ENCODE measurements around the gene C12orf42.

C12orf42 gene

DNA sequence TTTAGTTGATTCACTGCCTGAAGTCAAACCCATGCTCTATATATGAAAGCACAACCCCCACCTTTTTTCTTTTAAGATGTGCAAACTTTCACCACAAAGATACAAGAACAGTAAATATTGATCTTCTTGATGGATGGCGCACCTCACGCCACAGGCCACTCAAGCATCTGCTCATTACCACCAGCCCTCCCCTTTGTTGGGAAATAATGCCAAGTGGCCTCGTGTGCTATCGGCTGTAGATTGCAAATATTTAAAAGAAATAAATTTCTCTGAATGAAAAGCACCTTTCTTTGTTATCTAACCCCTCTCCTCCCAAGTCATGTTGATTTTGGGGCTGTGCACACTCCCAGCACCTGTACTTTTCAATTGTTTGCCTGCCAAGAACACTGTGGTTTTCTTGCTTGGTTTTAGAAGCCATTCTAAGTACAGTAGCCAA lies 122.7 kb downstream of the C12orf42 start:
- no peak for DNase-seq (ENCODE audit: low spot score)
- TF ChIP-seq, protein P1, sequence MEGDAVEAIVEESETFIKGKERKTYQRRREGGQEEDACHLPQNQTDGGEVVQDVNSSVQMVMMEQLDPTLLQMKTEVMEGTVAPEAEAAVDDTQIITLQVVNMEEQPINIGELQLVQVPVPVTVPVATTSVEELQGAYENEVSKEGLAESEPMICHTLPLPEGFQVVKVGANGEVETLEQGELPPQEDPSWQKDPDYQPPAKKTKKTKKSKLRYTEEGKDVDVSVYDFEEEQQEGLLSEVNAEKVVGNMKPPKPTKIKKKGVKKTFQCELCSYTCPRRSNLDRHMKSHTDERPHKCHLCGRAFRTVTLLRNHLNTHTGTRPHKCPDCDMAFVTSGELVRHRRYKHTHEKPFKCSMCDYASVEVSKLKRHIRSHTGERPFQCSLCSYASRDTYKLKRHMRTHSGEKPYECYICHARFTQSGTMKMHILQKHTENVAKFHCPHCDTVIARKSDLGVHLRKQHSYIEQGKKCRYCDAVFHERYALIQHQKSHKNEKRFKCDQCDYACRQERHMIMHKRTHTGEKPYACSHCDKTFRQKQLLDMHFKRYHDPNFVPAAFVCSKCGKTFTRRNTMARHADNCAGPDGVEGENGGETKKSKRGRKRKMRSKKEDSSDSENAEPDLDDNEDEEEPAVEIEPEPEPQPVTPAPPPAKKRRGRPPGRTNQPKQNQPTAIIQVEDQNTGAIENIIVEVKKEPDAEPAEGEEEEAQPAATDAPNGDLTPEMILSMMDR (IDR thresholded peaks at IDR 0.05; ENCODE audit: extremely low read depth, missing control alignments): no peak

DNA sequence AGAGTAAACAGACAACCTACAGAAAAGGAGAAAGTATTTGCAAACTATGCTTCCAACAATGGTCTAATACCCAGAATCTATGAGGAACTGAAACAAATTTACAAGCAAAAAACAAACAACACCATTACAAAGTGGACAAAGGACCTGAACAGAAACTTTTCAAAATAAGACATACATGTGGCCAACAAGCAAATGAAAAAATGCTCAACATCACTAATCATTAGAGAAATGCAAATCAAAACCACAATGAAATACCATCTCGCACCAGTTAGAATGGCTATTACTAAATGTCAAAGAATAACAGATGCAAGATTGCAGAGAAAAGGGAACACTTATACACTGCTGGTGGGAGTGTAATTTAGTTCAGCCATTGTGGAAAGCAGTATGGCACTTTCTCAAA lies 125.8 kb downstream of the C12orf42 start:
- TF ChIP-seq, protein P1 (IDR thresholded peaks at IDR 0.05; ENCODE audit: extremely low read depth, missing control alignments): no peak
- no peak for DNase-seq (ENCODE audit: low spot score)

DNA sequence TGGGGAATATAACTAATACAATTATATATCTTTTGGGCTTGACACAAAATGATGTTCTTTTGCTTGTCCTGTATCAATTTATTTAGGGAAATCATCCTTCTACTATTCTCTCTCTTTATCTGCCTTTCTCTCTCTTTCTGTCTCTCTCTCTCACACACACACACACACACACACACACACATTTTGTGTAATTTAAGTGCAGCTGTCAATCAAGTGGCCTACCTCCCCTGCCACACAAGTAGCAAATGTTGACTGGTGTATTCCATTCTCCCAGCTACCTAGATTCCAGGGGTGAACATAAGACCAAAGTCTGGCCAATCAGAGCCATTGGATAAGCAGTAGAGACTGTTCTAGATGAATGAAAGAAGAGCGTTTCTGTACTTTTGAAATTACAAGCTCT lies 127.6 kb downstream of the C12orf42 start:
- no peak for DNase-seq (ENCODE audit: low spot score)
- TF ChIP-seq, protein P1 (IDR thresholded peaks at IDR 0.05; ENCODE audit: extremely low read depth, missing control alignments): no peak

DNA sequence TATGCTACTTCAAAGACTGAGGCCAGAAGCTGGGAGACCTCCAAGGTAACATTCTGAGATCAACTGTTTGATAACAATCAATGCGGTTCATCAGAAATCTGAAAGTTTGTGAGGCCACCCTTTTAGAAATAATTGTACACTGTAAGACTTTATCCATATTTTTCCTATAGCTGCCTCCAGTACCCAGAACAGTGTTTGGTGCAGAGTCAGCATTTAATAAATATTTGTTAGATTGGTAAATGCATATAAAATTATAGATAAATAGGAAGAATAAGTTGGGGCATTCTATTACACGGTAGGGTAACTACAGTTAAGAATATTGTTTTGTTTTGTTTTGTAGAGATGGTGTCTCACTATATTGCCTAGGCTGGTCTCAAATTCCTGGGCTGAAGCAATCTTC lies 141.4 kb downstream of the C12orf42 start:
- TF ChIP-seq, protein P1 (IDR thresholded peaks at IDR 0.05; ENCODE audit: extremely low read depth, missing control alignments): no peak
- no peak for DNase-seq (ENCODE audit: low spot score)

DNA sequence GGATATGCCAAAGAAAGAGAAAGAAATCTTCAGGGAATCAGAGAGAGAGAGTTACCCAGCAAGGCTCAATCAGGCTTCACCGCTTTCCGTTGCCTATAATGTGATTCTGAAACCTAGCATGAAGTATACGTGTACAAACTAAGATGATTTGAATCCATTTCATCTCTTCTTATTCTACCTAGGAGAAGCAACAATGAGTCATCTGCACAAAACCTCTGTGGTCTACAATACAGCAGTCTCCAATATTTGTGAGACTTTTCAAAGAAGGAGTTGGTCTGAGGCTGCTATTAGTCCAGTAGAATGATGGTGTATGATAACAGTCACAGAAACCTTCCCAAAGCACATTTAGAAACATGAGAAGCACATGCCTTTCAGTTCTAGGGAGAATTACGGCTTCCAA lies 141.9 kb downstream of the C12orf42 start:
- TF ChIP-seq, protein P1 (IDR thresholded peaks at IDR 0.05; ENCODE audit: extremely low read depth, missing control alignments): no peak
- no peak for DNase-seq (ENCODE audit: low spot score)

DNA sequence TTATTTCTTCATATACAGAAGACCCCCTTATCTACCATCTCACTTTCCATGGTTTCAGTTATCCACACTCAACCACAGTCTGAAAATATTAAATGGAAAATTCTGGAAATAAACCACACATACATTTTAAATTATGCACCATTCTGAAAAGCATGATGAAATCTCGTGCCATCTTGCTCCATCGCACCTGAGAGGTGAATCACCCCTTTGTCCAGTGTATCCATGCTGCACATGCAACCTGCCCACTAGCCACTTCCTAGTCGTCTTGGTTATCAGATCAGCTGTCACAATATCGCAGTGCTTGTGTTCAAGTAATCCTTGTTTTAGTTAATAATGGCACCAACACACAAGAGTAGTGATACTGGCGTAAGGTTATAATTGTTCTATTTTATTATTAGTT lies 145.7 kb downstream of the C12orf42 start:
- DNase-seq (ENCODE audit: low spot score): no peak
- TF ChIP-seq, protein P1 (IDR thresholded peaks at IDR 0.05; ENCODE audit: extremely low read depth, missing control alignments): no peak

DNA sequence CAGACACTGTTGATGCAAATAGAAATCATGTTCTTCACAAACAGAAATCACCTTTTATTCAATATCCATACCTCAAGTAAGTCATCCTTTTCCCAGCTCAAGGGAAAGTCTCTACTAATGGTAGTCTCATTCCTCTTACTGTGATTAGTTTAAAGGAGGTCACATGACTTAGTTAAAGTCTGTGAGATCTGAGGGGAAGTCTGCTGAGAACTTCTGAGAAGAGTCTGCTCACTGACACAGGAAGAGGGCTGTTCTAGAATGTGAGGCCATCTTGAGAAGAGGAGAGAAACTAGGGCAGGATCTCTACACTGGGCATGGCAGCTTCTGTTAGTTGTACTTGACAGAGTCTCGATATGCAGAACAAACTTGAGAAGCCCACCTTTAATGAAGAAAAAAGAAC lies 146.8 kb downstream of the C12orf42 start:
- DNase-seq (ENCODE audit: low spot score): no peak

More for the DNA sequence above, 146.8 kb downstream of the C12orf42 start:
- TF ChIP-seq, protein P1 (IDR thresholded peaks at IDR 0.05; ENCODE audit: extremely low read depth, missing control alignments): no peak
